OCI-LY7 (cell line): Measurements from ENCODE around the gene MACF1. TPM values are rescaled to one million over a fixed set of nuclear protein-coding genes. Genes with fewer than 3 reads are reported as not detected.

Experiments
- BruUV-seq: library from RNA; stranded (reverse); fragments of 400-500 nt; replicated peaks from 2 replicates; lab custom pipeline; 2021; lab: Mats Ljungman, UMichigan
- CTCF ChIA-PET: fragments of 300-600 bp; sonication (Branson Sonifier 250); formaldehyde crosslinking; loops from one replicate; lab custom pipeline; 2022; ENCODE audit warnings: antibody characterized with exemption; ENCODE audit not compliant: unreplicated experiment; lab: Charles Lee
- POLR2A ChIA-PET: fragments of 300-600 bp; sonication (Branson Sonifier 250); formaldehyde crosslinking; loops from one replicate; lab custom pipeline; 2022; ENCODE audit warnings: antibody characterized with exemption; lab: Charles Lee
- DNase-seq: peaks from one replicate; pipeline ENCODE4 v3.0.0-alpha.2; 2015; ENCODE audit warnings: low spot score
- H2AFZ ChIP-seq: fragments of 200-600 bp; sonication (generic), shearing (Covaris generic); 2 replicates; pipeline ENCODE4 v1.6.1; 2014; ENCODE audit warnings: mild to moderate bottlenecking, antibody characterized with exemption, low read length, moderate library complexity
- H3K27ac ChIP-seq: fragments of 200-600 bp; sonication (generic); 2 replicates; pipeline ENCODE4 v1.5.1; 2014; ENCODE audit warnings: mixed run types, low read depth, mild to moderate bottlenecking, moderate library complexity, low read length, inconsistent platforms; ENCODE audit not compliant: poor library complexity, severe bottlenecking
- H3K36me3 ChIP-seq: fragments of 200-600 bp; sonication (generic); 2 replicates; pipeline ENCODE4 v1.6.1; 2014; ENCODE audit warnings: mild to moderate bottlenecking, antibody characterized with exemption, low read length, moderate library complexity, mixed read lengths; ENCODE audit not compliant: insufficient read depth
- H3K4me1 ChIP-seq: fragments of 200-600 bp; sonication (generic); 2 replicates; pipeline ENCODE4 v1.5.1; 2014; ENCODE audit warnings: mild to moderate bottlenecking, low read length; ENCODE audit not compliant: insufficient read depth, poor library complexity, severe bottlenecking
- H3K4me2 ChIP-seq: fragments of 200-600 bp; sonication (generic); 2 replicates; pipeline ENCODE4 v1.6.1; 2014; ENCODE audit warnings: mild to moderate bottlenecking, low read length
- H3K4me3 ChIP-seq: fragments of 200-600 bp; sonication (generic); 2 replicates; pipeline ENCODE4 v1.5.1; 2014; ENCODE audit warnings: mild to moderate bottlenecking, low read depth, low read length; ENCODE audit not compliant: poor library complexity, severe bottlenecking
- H3K79me2 ChIP-seq: fragments of 200-600 bp; sonication (generic); 2 replicates; pipeline ENCODE4 v1.6.1; 2016; ENCODE audit warnings: low read depth, mild to moderate bottlenecking, low read length, moderate library complexity, mixed read lengths; ENCODE audit not compliant: insufficient read depth
- H3K9me2 ChIP-seq: fragments of 200-600 bp; sonication (generic); 2 replicates; pipeline ENCODE4 v1.6.1; 2016; ENCODE audit warnings: mild to moderate bottlenecking, low read length, mixed read lengths; ENCODE audit not compliant: insufficient read depth
- H3K9me3 ChIP-seq: fragments of 200-600 bp; sonication (generic); 2 replicates; pipeline ENCODE4 v1.6.1; 2014; ENCODE audit warnings: mild to moderate bottlenecking, mixed run types, low read length, mixed read lengths
- H4K20me1 ChIP-seq: fragments of 200-600 bp; sonication (generic); 2 replicates; pipeline ENCODE4 v1.6.1; 2014; ENCODE audit warnings: mild to moderate bottlenecking, antibody characterized with exemption, low read length, moderate library complexity, mixed read lengths; ENCODE audit not compliant: insufficient read depth
- CTCF ChIP-seq: fragments of 200-600 bp; sonication (generic); conservative IDR thresholded peaks from 2 replicates; pipeline ENCODE4 v1.5.1; 2014; ENCODE audit warnings: mild to moderate bottlenecking, antibody characterized with exemption, low read length, moderate library complexity, mixed read lengths
- EZH2phosphoT487 ChIP-seq: fragments of 200-600 bp; sonication (generic); IDR thresholded peaks from 2 replicates; pipeline ENCODE4 v1.6.1; 2018; ENCODE audit warnings: low read depth, borderline replicate concordance, mild to moderate bottlenecking, mixed run types, antibody characterized with exemption, low read length, moderate library complexity, mixed read lengths
- intact Hi-C: fragments of 100-400 bp; cut with micrococcal nuclease; formaldehyde crosslinking; loops from one replicate; pipeline ENCODE4 v1.10.0; 2022; ENCODE audit not compliant: unreplicated experiment
- total RNA-seq, 2 experiments: library from RNA; depleted of rRNA in 1 of 2; stranded (reverse); fragments of >200 nt in 1 of 2; shearing (Covaris generic) in 1 of 2; gene quantifications; 2 replicates each; pipeline ENCODE4 v1.2.3, GENCODE V29; 2014 to 2022

The MACF1 gene
- total RNA-seq, 2 experiments from 2014 or later, result 211 to 220 TPM

GRCh38 chr1:39194398-39195051, 10.0 kb upstream of the MACF1 start:
- ChIA-PET CTCF (interaction anchor here (0.6 to 3.6 kb wide), 6 partner anchors 10 to 115 kb away, joined by 3 to 26 read pairs (median 4); no protein-coding TSS in a partner anchor), POLR2A (interaction anchor here (0.5 to 5.2 kb wide), 10 partner anchors 8 to 347 kb away, joined by 3 to 33 read pairs (median 3); partner anchors contain the start of gene MACF1)
- intact Hi-C loops, result no loop called here
- no peak for TF ChIP-seq CTCF
- no peak for TF ChIP-seq EZH2phosphoT487
- no peak for DNase-seq
- Histone ChIP-seq H3K27ac (peak overlapping the region; percentile 98), H3K4me3 (no peak overlapping the region), H3K79me2 (no peaks in the 10 kb centered on the region), H3K9me3 (no peaks in the 10 kb centered on the region), H3K4me2 (peak overlapping the region; percentile 84), H2AFZ (peak overlapping the region; percentile 76; the same call in 1 of the 2 replicates), H3K4me1 (peaks cover 69% of the 10 kb centered on the region), H3K36me3 (no peaks in the 10 kb centered on the region), H3K9me2 (no peaks in the 10 kb centered on the region), H4K20me1 (no peaks in the 10 kb centered on the region)
- no TSS peak for BruUV-seq

GRCh38 chr1:39195166-39196111, 9.1 kb upstream of the MACF1 start:
- Histone ChIP-seq H3K4me3 (peak overlapping the region; percentile 60), H2AFZ (peak overlapping the region; percentile 76; the same call in 1 of the 2 replicates), H3K9me3 (no peaks in the 10 kb centered on the region), H3K4me1 (peaks cover 78% of the 10 kb centered on the region), H4K20me1 (no peaks in the 10 kb centered on the region), H3K9me2 (no peaks in the 10 kb centered on the region), H3K4me2 (peak overlapping the region; percentile 84), H3K36me3 (no peaks in the 10 kb centered on the region), H3K27ac (peak overlapping the region; percentile 98), H3K79me2 (no peaks in the 10 kb centered on the region)
- BruUV-seq, result no TSS peak
- intact Hi-C loops, result no loop called here
- ChIA-PET CTCF (interaction anchor here (0.6 to 3.6 kb wide), 4 partner anchors 19 to 114 kb away, joined by 3 to 26 read pairs (median 6); no protein-coding TSS in a partner anchor), POLR2A (interaction anchor here (0.6 to 5.2 kb wide), 9 partner anchors 10 to 381 kb away, joined by 3 to 33 read pairs (median 4); partner anchors contain the start of gene MACF1)
- TF ChIP-seq CTCF, result no peak
- no peak for TF ChIP-seq EZH2phosphoT487
- DNase-seq, result no peak
